PFSK-1 (cell line): ENCODE measurements around the gene MTG1.

Source experiments
- POLR2AphosphoS5 ChIP-seq: IDR thresholded peaks from 2 replicates; pipeline ENCODE4 v1.6.1; 2012; ENCODE audit warnings: low read depth, mild to moderate bottlenecking, control low read depth, low read length, moderate library complexity
- SIN3A ChIP-seq: IDR thresholded peaks from 2 replicates; pipeline ENCODE4 v1.6.1; 2012; ENCODE audit warnings: mild to moderate bottlenecking, low read length, moderate library complexity, borderline replicate concordance; ENCODE audit not compliant: insufficient read depth
- TAF1 ChIP-seq: IDR thresholded peaks from 2 replicates; pipeline ENCODE4 v1.6.1; 2012; ENCODE audit warnings: low read length, control low read depth, borderline replicate concordance; ENCODE audit not compliant: insufficient read depth
- TF ChIP-seq, protein P1 (sequence below), 2 experiments: IDR thresholded peaks; 2 replicates each; pipeline versions ENCODE4 v1.6.1 to v1.8.0; 2011 to 2012; ENCODE audit warnings: low read depth in 2 of 2, low read length in 2 of 2, control low read depth in 1 of 2, inconsistent platforms in 1 of 2, mild to moderate bottlenecking in 1 of 2, moderate library complexity in 1 of 2; ENCODE audit not compliant: insufficient read depth in 1 of 2

GRCh38 chr10:133400624-133401424 is 6.9 kb downstream of the MTG1 start:
- TF ChIP-seq POLR2AphosphoS5 (no peak), TAF1 (no peak), SIN3A (no peak)
- TF ChIP-seq, protein P1, sequence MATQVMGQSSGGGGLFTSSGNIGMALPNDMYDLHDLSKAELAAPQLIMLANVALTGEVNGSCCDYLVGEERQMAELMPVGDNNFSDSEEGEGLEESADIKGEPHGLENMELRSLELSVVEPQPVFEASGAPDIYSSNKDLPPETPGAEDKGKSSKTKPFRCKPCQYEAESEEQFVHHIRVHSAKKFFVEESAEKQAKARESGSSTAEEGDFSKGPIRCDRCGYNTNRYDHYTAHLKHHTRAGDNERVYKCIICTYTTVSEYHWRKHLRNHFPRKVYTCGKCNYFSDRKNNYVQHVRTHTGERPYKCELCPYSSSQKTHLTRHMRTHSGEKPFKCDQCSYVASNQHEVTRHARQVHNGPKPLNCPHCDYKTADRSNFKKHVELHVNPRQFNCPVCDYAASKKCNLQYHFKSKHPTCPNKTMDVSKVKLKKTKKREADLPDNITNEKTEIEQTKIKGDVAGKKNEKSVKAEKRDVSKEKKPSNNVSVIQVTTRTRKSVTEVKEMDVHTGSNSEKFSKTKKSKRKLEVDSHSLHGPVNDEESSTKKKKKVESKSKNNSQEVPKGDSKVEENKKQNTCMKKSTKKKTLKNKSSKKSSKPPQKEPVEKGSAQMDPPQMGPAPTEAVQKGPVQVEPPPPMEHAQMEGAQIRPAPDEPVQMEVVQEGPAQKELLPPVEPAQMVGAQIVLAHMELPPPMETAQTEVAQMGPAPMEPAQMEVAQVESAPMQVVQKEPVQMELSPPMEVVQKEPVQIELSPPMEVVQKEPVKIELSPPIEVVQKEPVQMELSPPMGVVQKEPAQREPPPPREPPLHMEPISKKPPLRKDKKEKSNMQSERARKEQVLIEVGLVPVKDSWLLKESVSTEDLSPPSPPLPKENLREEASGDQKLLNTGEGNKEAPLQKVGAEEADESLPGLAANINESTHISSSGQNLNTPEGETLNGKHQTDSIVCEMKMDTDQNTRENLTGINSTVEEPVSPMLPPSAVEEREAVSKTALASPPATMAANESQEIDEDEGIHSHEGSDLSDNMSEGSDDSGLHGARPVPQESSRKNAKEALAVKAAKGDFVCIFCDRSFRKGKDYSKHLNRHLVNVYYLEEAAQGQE (IDR thresholded peaks at IDR 0.05; ENCODE audit: insufficient read depth in 1 of 2, low read depth in 2 of 2, low read length in 2 of 2) = no peak
